K562 (cell line): ENCODE results near the gene FOXJ1. TPM values are rescaled to one million over a fixed set of nuclear protein-coding genes. Genes with fewer than 3 reads are reported as not detected.

Experiments
- ATAC-seq: fragments of 200-7000 bp; cut with Tn5 transposase; 3 replicates; pipeline ENCODE4 v1.9.1; 2020; ENCODE audit warnings: moderate library complexity
- BruUV-seq: library from RNA; stranded (reverse); fragments of 400-500 nt; replicated peaks from 2 replicates; lab custom pipeline; 2021; lab: Mats Ljungman, UMichigan
- CTCF ChIA-PET: fragments of 300-600 bp; formaldehyde crosslinking; extraction: SDS; loops from one replicate; lab custom pipeline; 2021; ENCODE audit warnings: low intra/inter-chr PET ratio; lab: Yijun Ruan, JAX
- POLR2A ChIA-PET: fragments of 300-600, 350-650 bp; sonication (Branson Sonifier 250); formaldehyde crosslinking; extraction: SDS; loops from one replicate; lab custom pipeline; 2021; ENCODE audit warnings: antibody characterized with exemption, inconsistent platforms; lab: Yijun Ruan, JAX
- DNase-seq, 4 experiments: peaks; one replicate each; pipeline versions ENCODE4 v3.0.0 to v3.0.0-alpha.2; 2011 to 2018; ENCODE audit warnings: low spot score in 3 of 4, mixed read lengths in 3 of 4; ENCODE audit errors: extremely low read depth in 1 of 4
- FAIRE-seq: peaks from 2 replicates; lab custom pipeline; 2011; peaks lifted over from hg19 to GRCh38; lab: Jason Lieb, UNC
- H2AFZ ChIP-seq: 2 replicates; pipeline ENCODE4 v1.6.0; 2011; ENCODE audit warnings: low read depth, low read length, control low read depth, inconsistent platforms
- H3K27ac ChIP-seq: fragments of 200-600 bp; 3 replicates; pipeline ENCODE4 v1.8.0; 2011; ENCODE audit warnings: low read depth, mild to moderate bottlenecking, control low read depth, inconsistent platforms, low read length, moderate library complexity, mixed read lengths; ENCODE audit errors: extremely low read depth
- H3K27me3 ChIP-seq, 2 experiments: fragments of 300-600 bp in 1 of 2; 2 replicates in 1 of 2; 3 replicates in 1 of 2; pipeline versions ENCODE4 v1.6.0 to v1.8.0; 2011; ENCODE audit warnings: inconsistent platforms in 2 of 2, low read length in 2 of 2, mild to moderate bottlenecking in 1 of 2, mixed read lengths in 1 of 2, moderate library complexity in 1 of 2; ENCODE audit not compliant: control insufficient read depth in 2 of 2, insufficient read depth in 2 of 2
- H3K36me3 ChIP-seq: fragments of 300-600 bp; 3 replicates; pipeline ENCODE4 v1.8.0; 2011; ENCODE audit warnings: mild to moderate bottlenecking, low read length, inconsistent platforms; ENCODE audit not compliant: control insufficient read depth, insufficient read depth
- H3K4me1 ChIP-seq, 2 experiments: fragments of 200-600 bp in 1 of 2; replicated peaks in 1 of 2; 2 replicates in 1 of 2; 3 replicates in 1 of 2; pipeline versions ENCODE4 v1.5.1 to v1.8.0; 2011; ENCODE audit warnings: inconsistent platforms in 2 of 2, low read length in 2 of 2, mild to moderate bottlenecking in 1 of 2, mixed read lengths in 1 of 2, moderate library complexity in 1 of 2; ENCODE audit not compliant: control insufficient read depth in 2 of 2, insufficient read depth in 2 of 2
- H3K4me2 ChIP-seq: 2 replicates; pipeline ENCODE4 v1.6.1; 2011; ENCODE audit warnings: low read length, control low read depth, inconsistent platforms, mixed read lengths; ENCODE audit not compliant: insufficient read depth
- H3K4me3 ChIP-seq: fragments of 200-600 bp; sonication (generic), shearing (Covaris generic); 2 replicates; pipeline ENCODE4 v1.5.1; 2016; ENCODE audit warnings: control low read depth, inconsistent platforms
- H3K79me2 ChIP-seq: fragments of 200-600 bp; 3 replicates; pipeline ENCODE4 v1.8.0; 2011; ENCODE audit warnings: low read length, inconsistent platforms; ENCODE audit not compliant: control insufficient read depth, insufficient read depth
- H3K9ac ChIP-seq, 2 experiments: 2 replicates each; pipeline versions ENCODE4 v1.6.0 to v1.6.1; 2011; ENCODE audit warnings: low read depth in 2 of 2, low read length in 2 of 2, control low read depth in 1 of 2, inconsistent platforms in 1 of 2, mild to moderate bottlenecking in 1 of 2, mixed read lengths in 1 of 2; ENCODE audit not compliant: insufficient read depth in 1 of 2
- H3K9me1 ChIP-seq: one replicate; pipeline ENCODE4 v1.6.0; 2011; ENCODE audit warnings: inconsistent platforms, mild to moderate bottlenecking, low read length, moderate library complexity; ENCODE audit not compliant: control insufficient read depth, insufficient read depth
- H3K9me3 ChIP-seq: replicated peaks from 2 replicates; pipeline ENCODE4 v1.5.1; 2011; ENCODE audit warnings: low read depth, low read length, inconsistent platforms; ENCODE audit not compliant: control insufficient read depth, insufficient read depth
- H4K20me1 ChIP-seq: replicated peaks from 2 replicates; pipeline ENCODE4 v1.6.1; 2011; ENCODE audit warnings: low read length, inconsistent platforms, mixed read lengths; ENCODE audit not compliant: control insufficient read depth, insufficient read depth
- KLF6 ChIP-seq: fragments of 250-450 bp; sonication (Bioruptor Pico); IDR thresholded peaks from 2 replicates; pipeline ENCODE4 v1.4.0; 2020; ENCODE audit warnings: mild to moderate bottlenecking, moderate library complexity, borderline replicate concordance
- NCOR1 ChIP-seq: fragments of 450-650 bp; IDR thresholded peaks from 2 replicates; pipeline ENCODE4 v1.6.1; 2016; ENCODE audit warnings: mild to moderate bottlenecking, moderate library complexity
- PBX2 ChIP-seq, 2 experiments: IDR thresholded peaks in 1 of 2; conservative IDR thresholded peaks in 1 of 2; 2 replicates each; pipeline ENCODE4 v1.6.1; 2016; ENCODE audit warnings: low read depth in 2 of 2, mild to moderate bottlenecking in 1 of 2, missing compliant biosample characterization in 1 of 2, missing genetic modification characterization in 1 of 2, moderate library complexity in 1 of 2
- RBFOX2 ChIP-seq: fragments of 200-400 bp; formaldehyde crosslinking; IDR thresholded peaks from 2 replicates; pipeline ENCODE4 v1.6.1; 2017; ENCODE audit warnings: low read depth, mild to moderate bottlenecking, low read length, moderate library complexity
- TSC22D4 ChIP-seq: fragments of 450-650 bp; IDR thresholded peaks from 2 replicates; pipeline ENCODE4 v1.6.1; 2016; ENCODE audit warnings: missing genetic modification characterization, missing biosample characterization, control low read depth
- ZBTB17 ChIP-seq: fragments of 450-650 bp; formaldehyde crosslinking; IDR thresholded peaks from 2 replicates; pipeline ENCODE4 v1.4.0; 2020; ENCODE audit warnings: mild to moderate bottlenecking
- ZFPM2 ChIP-seq: fragments of 250-450 bp; sonication (Bioruptor Pico); IDR thresholded peaks from 2 replicates; pipeline ENCODE4 v1.5.1; 2022; ENCODE audit warnings: mild to moderate bottlenecking
- ZNF253 ChIP-seq: fragments of 250-450 bp; sonication (Bioruptor Pico); conservative IDR thresholded peaks from 2 replicates; pipeline ENCODE4 v1.6.1; 2021; ENCODE audit warnings: mild to moderate bottlenecking
- ZNF316 ChIP-seq: fragments of 450-650 bp; IDR thresholded peaks from 2 replicates; pipeline ENCODE4 v1.6.1; 2016
- whole genome bisulfite sequencing: fragments of 100-300 bp; shearing (Covaris generic); methylation state at CpG from one replicate; pipeline ENCODE4 v1.1.6; 2016; ENCODE audit warnings: low coverage, mixed read lengths; ENCODE audit not compliant: insufficient coverage; ENCODE audit errors: missing lambda C conversion rate; 5-methylcytosine and 5-hydroxymethylcytosine counted together
- in situ Hi-C: fragments of 300-500 bp; cut with MboI; formaldehyde crosslinking; loops from 4 replicates; pipeline ENCODE4 v1.15.0; 2018; ENCODE audit warnings: inconsistent platforms, mixed read lengths
- intact Hi-C: fragments of 100-400 bp; cut with micrococcal nuclease; formaldehyde crosslinking; loops from 2 replicates; pipeline ENCODE4 v1.14.2; 2022
- polyA plus RNA-seq, 8 experiments: library from polyadenylated mRNA; depleted of rRNA in 4 of 8; stranded (reverse) in 5 of 8; unstranded in 3 of 8; fragments of >200 nt; fragmentation: Nextera tagmentation in 2 of 8; fragmentation: Illumina TruSeq in 1 of 8; extraction: Ambion mirVana in 2 of 8; extraction: Trizol in 1 of 8; gene quantifications; 2 replicates each; pipeline versions ENCODE4 v1.2.1 to v1.2.3, GENCODE V29; 2011 to 2014; ENCODE audit warnings: inconsistent platforms in 1 of 8, missing spikeins in 1 of 8
- total RNA-seq, 7 experiments: library from RNA; depleted of rRNA in 6 of 7; stranded (reverse); fragments of >200 nt in 6 of 7; fragmentation: Illumina TruSeq in 2 of 7; extraction: Trizol in 2 of 7; gene quantifications; 2 replicates each; pipeline versions ENCODE4 v1.2.1 to v1.2.3, GENCODE V29; 2011 to 2021; ENCODE audit warnings: low replicate concordance in 1 of 7

The FOXJ1 gene
- total and polyA plus RNA-seq, 9 of the 15 experiments (the other 6 are each of a cell fraction or from before 2014, with no cell fraction given), result 0.07 TPM; not detected in 8

DNA sequence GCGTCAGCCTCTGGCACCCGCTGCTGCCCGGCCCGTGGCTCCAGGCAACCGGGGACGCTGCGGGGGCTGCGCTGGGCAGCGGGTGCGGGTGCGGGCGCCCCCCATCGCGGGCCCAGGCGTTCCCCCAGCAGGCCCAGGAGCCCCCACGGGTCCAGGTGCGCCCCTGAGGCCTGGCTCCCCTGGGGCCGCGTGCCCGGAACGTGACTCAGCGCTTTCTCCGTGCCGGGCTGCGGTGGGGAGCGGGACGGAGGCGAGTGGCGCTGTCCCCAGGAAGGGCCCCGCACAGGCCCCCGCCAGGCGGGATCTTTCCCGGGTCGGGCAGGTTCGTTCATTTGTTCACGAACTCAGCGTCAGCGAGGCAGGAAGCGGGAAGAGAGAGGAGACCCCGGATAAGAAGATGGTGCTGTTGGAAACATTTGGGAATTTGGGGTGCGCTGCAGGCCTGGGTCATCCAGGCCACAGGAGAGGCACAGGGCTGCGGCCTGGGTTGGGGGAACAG lies 19.1 kb downstream of the FOXJ1 start:
- peaks cover 5 to 21% of the 10 kb centered on the region in 2 experiments; a peak in 4 of 5 replicates for H3K4me1 ChIP-seq
- no peaks in the 10 kb centered on the region for H3K79me2 ChIP-seq
- peak overlapping the region; percentile 41 to 81; a peak in 2 of 4 replicates for H3K9ac ChIP-seq
- H4K20me1 ChIP-seq, result no peaks in the 10 kb centered on the region
- no peak for TF ChIP-seq ZFPM2 (CRISPR knock-in tag)
- no peak for TF ChIP-seq NCOR1
- TF ChIP-seq PBX2 (CRISPR knock-in tag; IDR thresholded peaks at IDR 0.05; ENCODE audit: low read depth), result no peak
- no peak for TF ChIP-seq PBX2 (tag; conservative IDR thresholded peaks at IDR 0.05; ENCODE audit: low read depth)
- TF ChIP-seq ZNF316, result 0 out of 2 replicates have a peak, but pooled peaks have one; percentile 7
- TF ChIP-seq TSC22D4 (tag), result no peak
- TF ChIP-seq KLF6 (CRISPR knock-in tag), result no peak
- TF ChIP-seq RBFOX2, result peak; percentile 11; the same call in 1 of the 2 replicates
- no peak for TF ChIP-seq ZBTB17
- no peak for TF ChIP-seq ZNF253 (CRISPR knock-in tag)
- TF ChIP-seq, all 486 proteins: peak for 2
- no TSS peak for BruUV-seq
- DNase-seq (peak in 1 of 4 experiments; percentile 18), FAIRE-seq (no peak), ATAC-seq (no peak)
- Histone ChIP-seq H3K4me2 (no peak overlapping the region), H3K9me3 (no peaks in the 10 kb centered on the region), H3K27ac (0 out of 3 replicates have a peak overlapping the region, but pooled peaks have one; percentile 33), H3K9me1 (peaks cover 4% of the 10 kb centered on the region), H3K27me3 (no peaks in the 10 kb centered on the region), H2AFZ (peak overlapping the region; percentile 96), H3K36me3 (no peaks in the 10 kb centered on the region), H3K4me3 (no peak overlapping the region)
- intact Hi-C loops (loop anchor here (1.0 to 5.0 kb wide), 4 partner anchors 60 to 175 kb away; no protein-coding TSS in a partner anchor), in situ Hi-C loops (no loop called here)
- WGBS, result 78% methylated on average over 17 of the region's 42 CpGs
- ChIA-PET POLR2A (interaction anchor here (0.8 to 11.3 kb wide), 3 partner anchors 149 to 158 kb away, joined by 3 to 157 read pairs (median 4); no protein-coding TSS in a partner anchor), CTCF (interaction anchor here (0.9 to 6.9 kb wide), 7 partner anchors 14 to 276 kb away, joined by 3 to 89 read pairs (median 6); no protein-coding TSS in a partner anchor)
